Heart left ventricle (tissue), 13 donors: ENCODE measurements around the gene PCMT1.
"Not testable (repeated sequence)": the region's sequence is repeated elsewhere in the genome, so short reads cannot be mapped to it uniquely, and the experiment has no call there.

Source experiments
- CTCF ChIP-seq, 12 donors: fragments of 200-600 bp; sonication (generic) in 4 of 12; IDR thresholded peaks; one replicate each; pipeline versions ENCODE4 v1.5.0 to v1.8.0; 2018 to 2022; ENCODE audit warnings: antibody characterized with exemption in 12 of 12, mild to moderate bottlenecking in 5 of 12
- POLR2A ChIP-seq, 2 donors: fragments of 450-650 bp; IDR thresholded peaks; one replicate each; pipeline ENCODE4 v1.6.1; 2017; ENCODE audit warnings: antibody characterized with exemption in 2 of 2, mild to moderate bottlenecking in 2 of 2, moderate library complexity in 2 of 2
- donor health status: ischemic (EF 13 %, LVEDD 7.1; RV severe dilation, severe dysfunction).
- donor health status: DM: no; HTN: yes; CAD: no.
- donor health status: DM: no; HTN: no; CAD: no.
- donor health status: ischemic (EF 25% LVEDD 6.9; RV normal size, moderate dysfunction).
- donor health status: ischemic (EF 25% LVEDD 5.7; RV mildly dilated, moderate dysfunction).
- donor health status: ischemic (EF 35%, LVEDD 5.7; RV mildly dilated, moderate dysfunction).
- donor health status: nonischemic (EF 11% LVEDD 7.7; RV severe dilation, severe dysfunction).
- donor health status: DM: yes; HTN: yes; CAD: no.
- donor health status: PGD.
- donor health status: ischemic (EF 29% LVEDD 5.4; RV normal size, mild dysfunction).
- donor health status: nonischemic (EF 23%, LVEDD 6.1; RV moderate dilation, normal function).

GRCh38 chr6:149844036-149844435, 94.5 kb downstream of the PCMT1 start:
- not testable (repeated sequence) for TF ChIP-seq POLR2A, CTCF (IDR thresholded peaks at IDR 0.05)
